A673 (cell line): Measurements from ENCODE around the gene DCAF15.

Experiments
- CTCF ChIP-seq: fragments of 300-800, 200-600 bp; sonication (generic); conservative IDR thresholded peaks from 2 replicates; pipeline ENCODE4 v1.5.1; 2017; ENCODE audit warnings: low read depth, mild to moderate bottlenecking, antibody characterized with exemption, low read length, moderate library complexity, mixed read lengths
- EZH2 ChIP-seq: fragments of 200-600 bp; sonication (generic); IDR thresholded peaks from 2 replicates; pipeline ENCODE4 v1.6.1; 2017; ENCODE audit warnings: borderline replicate concordance, low read depth, mild to moderate bottlenecking, mixed read lengths, antibody characterized with exemption, low read length; ENCODE audit not compliant: poor library complexity, severe bottlenecking

GRCh38 chr19:13990085-13990484 is 37.8 kb downstream of the DCAF15 start:
- TF ChIP-seq CTCF = no peak
- no peak for TF ChIP-seq EZH2
